ENCODE measurements around the gene STARD9. TPM values are rescaled to one million over a fixed set of nuclear protein-coding genes. Genes with fewer than 3 reads are reported as not detected.

The STARD9 gene
- total and polyA plus RNA-seq, 2 of the 4 experiments (the other 2 are of a cell fraction), result 2.0 to 3.2 TPM

GRCh38 chr15:42696626-42697025 lies 121.2 kb downstream of the STARD9 start:
- 92% methylated on average over 4 of the region's 5 CpGs; no CpG with 5 or more reads in 1 of the 2 experiments for WGBS, 2 experiments (ENCODE audit: extremely low coverage in 2 of 2, insufficient read length in 1 of 2)
- in situ Hi-C loops (cut with MboI; ENCODE audit: low sequenced_read_pairs) (no loop called here), dilution Hi-C loops (cut with HindIII; ENCODE audit: low sequenced_read_pairs, unreplicated experiment) (no loop called here), intact Hi-C loops (cut with micrococcal nuclease) (no loop called here)
- Histone ChIP-seq H2BK15ac (ENCODE audit: low read depth, low read length) (no peak overlapping the region), H3K14ac (replicated peaks; ENCODE audit: low read depth, low read length) (no peak overlapping the region), H4K8ac (ENCODE audit: low read depth in 2 of 2, low read length in 2 of 2) (no peak overlapping the region), H3K4ac (ENCODE audit: low read depth, low read length) (no peak overlapping the region), H3K23ac (ENCODE audit: low read depth, low read length) (no peak overlapping the region), H4K5ac (ENCODE audit: low read depth, low read length) (no peak overlapping the region), H3K79me1 (ENCODE audit: low read depth in 1 of 2, low read length in 2 of 2) (no peaks in the 10 kb centered on the region; a peak in 1 of 4 replicates), H3K27ac (ENCODE audit: insufficient read depth, low read length) (no peak overlapping the region), H3K9me3 (ENCODE audit: control insufficient read depth, insufficient read depth, low read length) (no peaks in the 10 kb centered on the region), H2BK120ac (ENCODE audit: low read depth, low read length) (no peak overlapping the region), H2AFZ (replicated peaks; ENCODE audit: low read length, poor library complexity) (no peak overlapping the region), H2BK20ac (ENCODE audit: low read depth, low read length) (no peak overlapping the region), H3K18ac (ENCODE audit: low read depth, low read length) (no peak overlapping the region), H3K4me3 (ENCODE audit: insufficient read depth, low read depth, low read length) (no peak overlapping the region), H2AK5ac (ENCODE audit: low read depth, low read length) (no peak overlapping the region), H3K9ac (ENCODE audit: low read depth, low read length) (no peak overlapping the region), H3K27me3 (ENCODE audit: control insufficient read depth, insufficient read depth, low read length) (no peaks in the 10 kb centered on the region), H4K91ac (ENCODE audit: insufficient read depth, low read depth, low read length) (no peak overlapping the region), H3K56ac (ENCODE audit: extremely low read depth, insufficient read depth, low read length) (no peak overlapping the region), H3K4me1 (ENCODE audit: control insufficient read depth, insufficient read depth, low read length) (no peaks in the 10 kb centered on the region), H3K9me1 (ENCODE audit: insufficient read depth, low read length) (peaks cover 13% of the 10 kb centered on the region; the same call in 1 of the 2 replicates), H4K20me1 (ENCODE audit: insufficient read depth, low read length) (no peaks in the 10 kb centered on the region), H2BK5ac (ENCODE audit: low read depth, low read length, poor library complexity, severe bottlenecking) (no peak overlapping the region), H2AK9ac (replicated peaks; ENCODE audit: low read depth, low read length, poor library complexity) (no peak overlapping the region), H3K4me2 (ENCODE audit: low read depth, low read length) (no peak overlapping the region), H3K36me3 (ENCODE audit: control insufficient read depth, insufficient read depth, low read length) (peaks cover 20% of the 10 kb centered on the region)
- DNase-seq (no peak), ATAC-seq (ENCODE audit: low read depth) (no peak)
- ChIA-PET CTCF (no interaction called here), POLR2A (ENCODE audit: unreplicated experiment) (interaction anchor here (0.8 kb wide), 1 partner anchor 230 kb away, joined by 4 read pairs; no protein-coding TSS in a partner anchor)
- TF ChIP-seq RCOR1 (IDR thresholded peaks at IDR 0.05; ENCODE audit: insufficient replicate concordance, low read length), result no peak
- TF ChIP-seq NFE2L2 (IDR thresholded peaks at IDR 0.05; ENCODE audit: low read depth, low read length), result no peak
- TF ChIP-seq BHLHE40 (IDR thresholded peaks at IDR 0.05; ENCODE audit: low read depth, low read length), result no peak
- TF ChIP-seq CTCF (conservative IDR thresholded peaks at IDR 0.05; ENCODE audit: low read depth, low read length), result no peak
- no peak for TF ChIP-seq RFX5 (IDR thresholded peaks at IDR 0.05; ENCODE audit: low read depth, low read length)
- no peak for TF ChIP-seq CEBPB (IDR thresholded peaks at IDR 0.05; ENCODE audit: low read depth, low read length)
- TF ChIP-seq MXI1 (IDR thresholded peaks at IDR 0.05; ENCODE audit: borderline replicate concordance, low read depth, low read length), result no peak
- TF ChIP-seq RAD21 (IDR thresholded peaks at IDR 0.05; ENCODE audit: low read length), result no peak
- no peak for TF ChIP-seq CHD1 (IDR thresholded peaks at IDR 0.05; ENCODE audit: low read depth, low read length)
- TF ChIP-seq USF2 (IDR thresholded peaks at IDR 0.05; ENCODE audit: low read depth, low read length), result no peak
- no peak for TF ChIP-seq MAFK (IDR thresholded peaks at IDR 0.05; ENCODE audit: low read depth, low read length)
- no peak for TF ChIP-seq FOS (IDR thresholded peaks at IDR 0.05; ENCODE audit: low read depth, low read length)
- TF ChIP-seq MAZ (IDR thresholded peaks at IDR 0.05; ENCODE audit: borderline replicate concordance, low read depth, low read length), result no peak
- no peak for TF ChIP-seq SMC3 (IDR thresholded peaks at IDR 0.05; ENCODE audit: low read depth, low read length)
- no peak for TF ChIP-seq ELK1 (IDR thresholded peaks at IDR 0.05; ENCODE audit: borderline replicate concordance, low read depth, low read length)
- TF ChIP-seq POLR2A (IDR thresholded peaks at IDR 0.05; ENCODE audit: low read depth, low read length), result no peak
- no TSS peak for BruUV-seq (replicated peaks)

All from IMR-90 (cell line).